Measurements from ENCODE around the gene DARS1.

DARS1 gene

GRCh38 chr2:136021976-136022375, 36.5 kb upstream of the DARS1 start:
- no peak for TF ChIP-seq POLR2AphosphoS5 (IDR thresholded peaks at IDR 0.05; ENCODE audit: low read depth, low read length)
- TF ChIP-seq FOXP2 (optimal IDR thresholded peaks at IDR 0.05; ENCODE audit: borderline replicate concordance, extremely low read depth, extremely low read length, insufficient read depth): no peak
- TF ChIP-seq TAF1 (IDR thresholded peaks at IDR 0.05; ENCODE audit: borderline replicate concordance, insufficient read depth, low read length): no peak
- TF ChIP-seq REST (IDR thresholded peaks at IDR 0.05; ENCODE audit: insufficient read depth in 1 of 2, low read depth in 2 of 2, low read length in 2 of 2): no peak
- no peak for TF ChIP-seq SIN3A (IDR thresholded peaks at IDR 0.05; ENCODE audit: borderline replicate concordance, insufficient read depth, low read length)

- TF ChIP-seq FOXP2 (optimal IDR thresholded peaks at IDR 0.05; ENCODE audit: borderline replicate concordance, extremely low read depth, extremely low read length, insufficient read depth) (no peak), REST (IDR thresholded peaks at IDR 0.05; ENCODE audit: insufficient read depth in 1 of 2, low read depth in 2 of 2, low read length in 2 of 2) (no peak), TAF1 (IDR thresholded peaks at IDR 0.05; ENCODE audit: borderline replicate concordance, insufficient read depth, low read length) (no peak), POLR2AphosphoS5 (IDR thresholded peaks at IDR 0.05; ENCODE audit: low read depth, low read length) (no peak), SIN3A (IDR thresholded peaks at IDR 0.05; ENCODE audit: borderline replicate concordance, insufficient read depth, low read length) (no peak)
Measured at GRCh38 chr2:136021406-136021805, 36.0 kb upstream of the DARS1 start.

- TF ChIP-seq FOXP2 (optimal IDR thresholded peaks at IDR 0.05; ENCODE audit: borderline replicate concordance, extremely low read depth, extremely low read length, insufficient read depth) (no peak), SIN3A (IDR thresholded peaks at IDR 0.05; ENCODE audit: borderline replicate concordance, insufficient read depth, low read length) (no peak), REST (IDR thresholded peaks at IDR 0.05; ENCODE audit: insufficient read depth in 1 of 2, low read depth in 2 of 2, low read length in 2 of 2) (no peak), POLR2AphosphoS5 (IDR thresholded peaks at IDR 0.05; ENCODE audit: low read depth, low read length) (no peak), TAF1 (IDR thresholded peaks at IDR 0.05; ENCODE audit: borderline replicate concordance, insufficient read depth, low read length) (no peak)
Measured at GRCh38 chr2:136020831-136021230, 35.4 kb upstream of the DARS1 start.

GRCh38 chr2:136019825-136020224, 34.4 kb upstream of the DARS1 start:
- TF ChIP-seq REST (IDR thresholded peaks at IDR 0.05; ENCODE audit: insufficient read depth in 1 of 2, low read depth in 2 of 2, low read length in 2 of 2) (no peak), FOXP2 (optimal IDR thresholded peaks at IDR 0.05; ENCODE audit: borderline replicate concordance, extremely low read depth, extremely low read length, insufficient read depth) (no peak), SIN3A (IDR thresholded peaks at IDR 0.05; ENCODE audit: borderline replicate concordance, insufficient read depth, low read length) (no peak), POLR2AphosphoS5 (IDR thresholded peaks at IDR 0.05; ENCODE audit: low read depth, low read length) (no peak), TAF1 (IDR thresholded peaks at IDR 0.05; ENCODE audit: borderline replicate concordance, insufficient read depth, low read length) (no peak)

GRCh38 chr2:136019306-136019705, 33.9 kb upstream of the DARS1 start:
- TF ChIP-seq TAF1 (IDR thresholded peaks at IDR 0.05; ENCODE audit: borderline replicate concordance, insufficient read depth, low read length) (no peak), REST (IDR thresholded peaks at IDR 0.05; ENCODE audit: insufficient read depth in 1 of 2, low read depth in 2 of 2, low read length in 2 of 2) (no peak), FOXP2 (optimal IDR thresholded peaks at IDR 0.05; ENCODE audit: borderline replicate concordance, extremely low read depth, extremely low read length, insufficient read depth) (no peak), POLR2AphosphoS5 (IDR thresholded peaks at IDR 0.05; ENCODE audit: low read depth, low read length) (no peak), SIN3A (IDR thresholded peaks at IDR 0.05; ENCODE audit: borderline replicate concordance, insufficient read depth, low read length) (no peak)
